ENCODE results near the gene SCAMP4. TPM values are rescaled to one million over a fixed set of nuclear protein-coding genes. Genes with fewer than 3 reads are reported as not detected.
A peak's percentile ranks its signal among the peaks of the same experiment; 100 is the strongest.

The SCAMP4 gene
- total RNA-seq, 1 donor = 70.6 TPM

- H3K9me3 ChIP-seq (ENCODE audit: low read depth, low read length) = no peaks in the 10 kb centered on the region
- peaks cover 34% of the 10 kb centered on the region for H3K79me2 ChIP-seq (ENCODE audit: insufficient read depth, low read length)
- peaks cover 6% of the 10 kb centered on the region for H4K20me1 ChIP-seq (ENCODE audit: insufficient read depth, low read length)
- H3K27me3 ChIP-seq (ENCODE audit: insufficient read depth, low read length) = no peaks in the 10 kb centered on the region
- no peak for TF ChIP-seq CTCF (IDR thresholded peaks at IDR 0.05; ENCODE audit: extremely low read depth, low read depth, low read length)
- H3K4me3 ChIP-seq (ENCODE audit: insufficient read depth, low read length) = no peak overlapping the region
- peak; percentile 39 for DNase-seq (ENCODE audit: insufficient read length, low spot score, missing footprints)
- H3K36me3 ChIP-seq (ENCODE audit: insufficient read depth, low read length) = peaks cover 5% of the 10 kb centered on the region
- no peak overlapping the region for H3K27ac ChIP-seq (ENCODE audit: low read depth, low read length)
- peaks cover 3% of the 10 kb centered on the region for H3K4me1 ChIP-seq (ENCODE audit: insufficient read depth, low read length)
- H2AFZ ChIP-seq (ENCODE audit: low read length) = no peak overlapping the region
- no peak overlapping the region for H3K4me2 ChIP-seq (ENCODE audit: insufficient read depth, low read length)
Measured at GRCh38 chr19:1866693-1867348, 38.4 kb upstream of the SCAMP4 start.

- H3K79me2 ChIP-seq (ENCODE audit: insufficient read depth, low read length) = peaks cover 34% of the 10 kb centered on the region
- TF ChIP-seq CTCF (IDR thresholded peaks at IDR 0.05; ENCODE audit: extremely low read depth, low read depth, low read length) = no peak
- H3K27me3 ChIP-seq (ENCODE audit: insufficient read depth, low read length) = no peaks in the 10 kb centered on the region
- DNase-seq (ENCODE audit: insufficient read length, low spot score, missing footprints) = no peak
- peaks cover 3% of the 10 kb centered on the region for H3K4me1 ChIP-seq (ENCODE audit: insufficient read depth, low read length)
- H3K27ac ChIP-seq (ENCODE audit: low read depth, low read length) = no peak overlapping the region
- no peak overlapping the region for H3K4me3 ChIP-seq (ENCODE audit: insufficient read depth, low read length)
- no peak overlapping the region for H2AFZ ChIP-seq (ENCODE audit: low read length)
- H3K4me2 ChIP-seq (ENCODE audit: insufficient read depth, low read length) = no peak overlapping the region
- H3K36me3 ChIP-seq (ENCODE audit: insufficient read depth, low read length) = peaks cover 6% of the 10 kb centered on the region
- H4K20me1 ChIP-seq (ENCODE audit: insufficient read depth, low read length) = peaks cover 2% of the 10 kb centered on the region
- no peaks in the 10 kb centered on the region for H3K9me3 ChIP-seq (ENCODE audit: low read depth, low read length)
Measured at GRCh38 chr19:1867349-1867724, 37.9 kb upstream of the SCAMP4 start.

GRCh38 chr19:1868971-1869370 lies 36.2 kb upstream of the SCAMP4 start:
- Histone ChIP-seq H3K4me1 (ENCODE audit: insufficient read depth, low read length) (peaks cover 5% of the 10 kb centered on the region), H3K79me2 (ENCODE audit: insufficient read depth, low read length) (peaks cover 44% of the 10 kb centered on the region)
- DNase-seq (ENCODE audit: insufficient read length, low spot score, missing footprints) = peak; percentile 52

More at GRCh38 chr19:1868971-1869370, 36.2 kb upstream of the SCAMP4 start:
- no peak overlapping the region for H2AFZ ChIP-seq (ENCODE audit: low read length)
- H3K36me3 ChIP-seq (ENCODE audit: insufficient read depth, low read length) = peaks cover 14% of the 10 kb centered on the region
- H3K9me3 ChIP-seq (ENCODE audit: low read depth, low read length) = no peaks in the 10 kb centered on the region
- no peak for TF ChIP-seq CTCF (IDR thresholded peaks at IDR 0.05; ENCODE audit: extremely low read depth, low read depth, low read length)
- no peak overlapping the region for H3K4me2 ChIP-seq (ENCODE audit: insufficient read depth, low read length)
- no peak overlapping the region for H3K27ac ChIP-seq (ENCODE audit: low read depth, low read length)
- H4K20me1 ChIP-seq (ENCODE audit: insufficient read depth, low read length) = peaks cover 13% of the 10 kb centered on the region
- no peak overlapping the region for H3K4me3 ChIP-seq (ENCODE audit: insufficient read depth, low read length)
- no peaks in the 10 kb centered on the region for H3K27me3 ChIP-seq (ENCODE audit: insufficient read depth, low read length)
